HS-27A (cell line): Measurements from ENCODE around the gene RAPGEF1.
A peak's percentile ranks its signal among the peaks of the same experiment; 100 is the strongest.
"Not testable (repeated sequence)": the region's sequence is repeated elsewhere in the genome, so short reads cannot be mapped to it uniquely, and the experiment has no call there.

ENCODE experiments used
- DNase-seq: peaks from one replicate; pipeline ENCODE4 v3.0.0-alpha.2; 2012; ENCODE audit warnings: low read depth, missing footprints

The RAPGEF1 gene

DNA sequence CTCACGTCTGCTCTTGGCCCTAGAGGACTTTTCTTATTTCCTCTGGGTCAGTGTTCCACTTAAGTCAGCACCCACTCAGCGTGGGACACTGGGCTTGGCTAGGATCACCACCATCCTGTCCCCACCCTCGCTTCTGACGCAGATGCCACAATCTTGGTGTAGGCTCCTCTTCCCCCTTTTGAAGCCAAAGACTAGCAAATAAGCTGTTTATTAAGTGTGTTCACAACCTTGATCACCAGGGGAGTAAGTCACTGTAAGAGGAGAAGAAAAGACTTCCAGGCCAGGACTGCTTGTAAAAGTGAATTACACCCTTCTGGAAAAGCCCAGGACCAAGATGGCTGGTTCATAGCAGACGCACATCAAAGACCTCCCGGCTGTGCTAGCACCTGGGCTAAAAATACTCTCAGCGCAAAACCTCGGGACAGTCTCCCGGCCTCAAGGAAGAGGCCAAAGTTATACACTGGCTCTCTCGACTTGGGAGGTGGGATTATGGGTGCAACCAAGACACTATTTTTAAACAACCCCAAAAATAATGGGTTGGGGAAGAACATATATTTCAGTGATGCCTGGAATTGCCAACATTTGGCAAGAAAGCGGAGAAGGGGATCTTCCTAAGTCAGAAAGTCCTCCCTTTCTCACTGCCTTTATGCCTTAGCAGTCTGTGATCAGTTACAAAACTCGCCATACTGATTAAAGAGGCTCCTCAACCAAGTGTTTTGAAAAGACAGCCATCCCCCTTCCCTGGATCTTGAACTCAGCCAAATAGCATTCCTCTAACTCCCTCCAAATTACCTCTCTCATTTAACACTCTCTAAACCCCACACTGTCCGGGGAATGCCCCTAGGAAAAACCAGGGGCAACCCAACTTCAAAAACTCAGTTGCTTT is 69.4 kb downstream of the RAPGEF1 start:
- DNase-seq: no peak

DNA sequence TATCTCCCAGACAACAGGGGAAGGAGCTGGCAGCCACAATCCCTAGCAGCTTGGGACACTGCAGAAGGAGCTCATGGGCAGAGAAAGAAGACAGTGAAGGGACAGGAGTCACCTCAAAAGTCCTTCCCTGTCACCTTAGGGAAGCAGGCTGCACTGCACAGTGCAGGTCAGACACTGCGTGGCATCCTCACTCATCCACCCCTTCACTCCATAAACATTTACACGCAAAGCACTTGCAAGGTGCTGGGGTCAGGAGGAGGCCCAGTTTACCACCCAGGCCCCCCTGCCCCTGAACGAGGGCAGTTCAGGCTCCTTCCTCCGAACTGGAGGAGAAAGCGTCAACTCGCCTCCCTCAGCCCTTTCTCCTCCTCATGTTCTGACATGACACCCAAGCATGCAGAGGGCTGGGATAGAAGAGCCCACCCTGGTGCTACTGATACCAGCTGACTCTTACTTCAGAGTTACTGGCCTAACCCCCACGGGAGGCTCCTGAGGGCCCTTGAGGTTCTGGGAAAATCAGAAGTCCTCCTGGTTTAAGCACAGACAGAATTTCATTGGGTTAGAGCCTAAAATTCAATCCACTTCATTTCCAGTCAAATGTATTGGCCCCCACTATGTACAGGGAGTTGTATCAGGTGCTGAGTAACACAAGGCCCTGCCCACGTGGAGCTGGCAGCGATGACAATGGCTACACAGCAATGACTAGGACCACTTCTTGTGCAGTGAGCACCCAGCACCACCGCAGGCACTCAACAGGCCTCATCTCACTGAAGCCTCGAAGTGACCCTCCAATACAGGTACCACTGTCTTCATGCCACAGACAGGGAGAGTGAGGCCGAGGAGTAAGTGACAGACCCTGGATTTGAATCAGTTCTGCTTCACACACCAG is 70.4 kb downstream of the RAPGEF1 start:
- DNase-seq: no peak

- peak; percentile 19 for DNase-seq
These were observed 71.2 kb downstream of the RAPGEF1 start for GRCh38 chr9:131668439-131669268.

GRCh38 chr9:131668057-131668438 is 71.8 kb downstream of the RAPGEF1 start:
- DNase-seq: no peak

- DNase-seq: no peak
These were observed 72.3 kb downstream of the RAPGEF1 start for GRCh38 chr9:131667576-131667975.

- no peak for DNase-seq
These were observed 73.1 kb downstream of the RAPGEF1 start for GRCh38 chr9:131666774-131667173.

DNA sequence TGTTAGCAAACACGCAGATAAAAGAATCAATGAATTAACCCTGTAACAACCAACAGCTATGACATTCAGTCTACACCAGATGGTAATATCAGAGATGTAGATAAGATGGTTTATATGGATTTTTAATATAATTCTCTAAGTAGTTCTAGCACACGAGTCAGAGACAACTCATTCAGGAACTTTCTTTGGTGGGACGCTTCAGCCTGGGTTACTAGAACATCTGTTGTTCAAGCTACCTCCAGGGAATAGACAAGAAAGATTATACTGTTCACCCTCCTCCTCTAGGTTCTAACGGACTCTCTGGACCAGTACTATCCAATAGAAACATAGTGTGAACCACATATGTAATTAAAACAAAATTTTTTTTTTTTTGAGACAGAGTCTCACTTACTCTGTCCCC is 73.8 kb downstream of the RAPGEF1 start:
- DNase-seq: no peak

DNA sequence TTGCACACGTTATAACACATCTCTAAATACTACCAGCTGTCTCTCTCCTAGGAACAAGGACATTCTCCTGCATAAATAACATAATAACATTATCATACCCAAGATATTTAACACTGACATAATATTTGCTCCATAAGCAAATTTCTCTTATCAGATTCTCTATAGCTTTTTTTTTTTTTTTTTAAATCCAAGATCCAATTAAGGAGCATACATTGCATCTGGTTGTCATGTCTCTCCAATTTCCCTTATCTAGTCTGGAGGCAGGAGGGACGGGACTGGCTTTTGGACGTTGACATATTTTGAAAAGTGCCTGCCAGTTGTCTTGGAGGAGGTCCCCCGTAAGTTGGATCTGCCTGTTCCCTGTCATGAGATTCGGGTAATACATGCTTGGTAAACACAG is 76.6 kb downstream of the RAPGEF1 start:
- DNase-seq: no peak

DNA sequence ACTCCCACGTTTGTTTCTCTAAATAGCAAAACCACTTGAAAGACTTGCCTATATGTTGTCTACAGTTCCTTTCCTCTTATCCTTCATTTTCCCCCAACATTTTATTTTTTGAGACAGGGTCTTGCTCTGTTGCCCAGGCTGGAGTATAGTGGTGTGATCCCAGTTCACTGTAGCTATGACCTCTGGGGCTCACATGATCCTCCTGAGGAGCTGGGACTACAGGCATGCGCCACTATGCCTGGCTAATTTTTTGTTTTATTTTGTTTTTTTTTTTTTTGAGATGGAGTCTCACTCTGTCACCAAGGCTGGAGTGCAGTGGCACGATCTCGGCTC is 77.6 kb downstream of the RAPGEF1 start:
- not testable (repeated sequence) for DNase-seq

GRCh38 chr9:131661568-131662288 is 78.1 kb downstream of the RAPGEF1 start:
- DNase-seq: no peak

GRCh38 chr9:131660466-131661405 is 79.1 kb downstream of the RAPGEF1 start:
- no peak for DNase-seq

DNA sequence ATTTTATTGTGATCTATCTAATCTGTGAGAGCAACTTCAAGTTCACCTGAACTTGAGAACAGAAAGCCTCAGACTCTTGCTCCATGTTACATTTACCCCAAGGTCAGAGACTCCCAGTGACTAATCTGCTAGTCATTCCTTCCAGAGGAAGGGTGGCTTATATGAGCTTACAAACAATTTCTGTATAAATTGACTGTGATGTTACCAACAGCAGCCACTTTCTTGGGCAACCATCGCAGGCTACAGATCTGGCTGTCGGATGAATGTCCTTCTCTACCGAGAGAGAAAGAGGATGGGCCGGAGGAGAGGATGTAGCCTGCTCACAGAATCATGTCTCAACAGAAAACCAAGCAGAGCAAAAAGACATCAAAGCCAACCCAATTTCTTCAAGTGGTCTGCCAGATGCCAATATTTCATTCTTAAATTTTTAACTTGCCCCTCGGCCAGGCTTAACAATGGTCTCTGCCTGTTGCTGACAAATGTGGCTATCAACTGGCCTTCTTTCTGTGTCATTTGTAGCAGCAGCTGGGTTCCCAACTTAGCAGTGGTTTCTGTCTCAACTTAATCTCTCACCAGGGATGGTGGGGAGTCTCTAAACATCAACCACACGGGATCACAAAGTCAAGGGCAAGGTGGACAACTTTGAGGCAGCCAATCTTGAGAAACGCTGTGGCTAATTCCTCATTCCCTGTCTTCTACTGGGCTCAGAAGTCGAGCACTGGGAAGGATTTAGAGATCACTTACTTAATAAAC is 81.3 kb downstream of the RAPGEF1 start:
- peak; percentile 62 for DNase-seq

DNA sequence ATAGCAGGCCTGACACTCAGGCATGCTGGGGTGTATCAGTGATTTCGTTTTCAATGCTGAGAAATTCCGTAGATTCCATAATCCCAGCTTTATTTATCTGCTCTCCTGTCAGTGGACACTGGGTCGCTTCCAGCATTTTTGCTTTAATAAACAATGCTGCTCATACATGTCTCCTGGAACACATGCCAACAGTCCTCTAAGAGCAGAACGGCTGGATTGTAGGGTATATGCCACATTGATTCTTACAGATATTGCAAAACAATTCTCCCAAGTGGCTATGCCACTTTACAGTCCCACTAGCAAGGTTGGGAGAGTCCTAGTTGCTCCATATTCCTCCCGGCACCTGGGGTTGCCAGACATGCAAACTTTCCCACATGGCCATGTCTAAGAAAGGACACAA is 81.9 kb downstream of the RAPGEF1 start:
- no peak for DNase-seq

DNA sequence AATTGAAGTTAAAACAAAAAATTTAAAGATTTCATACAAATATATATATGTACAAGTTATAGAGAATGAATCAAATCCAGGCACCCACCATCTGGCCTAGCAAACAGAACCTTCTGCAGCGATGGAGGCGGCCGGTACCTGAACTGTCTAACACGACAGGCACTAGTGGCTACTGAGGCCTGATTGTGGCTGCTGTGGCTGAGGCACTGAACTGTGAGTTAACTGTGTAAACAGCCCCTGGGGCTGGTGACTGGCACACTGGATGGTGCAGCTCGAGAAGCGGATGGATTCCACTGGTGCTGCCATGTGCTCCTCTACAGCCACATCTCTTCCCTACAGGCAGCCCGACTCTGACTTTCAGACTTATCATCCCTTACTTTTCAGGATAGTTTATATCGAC is 82.4 kb downstream of the RAPGEF1 start:
- no peak for DNase-seq

DNA sequence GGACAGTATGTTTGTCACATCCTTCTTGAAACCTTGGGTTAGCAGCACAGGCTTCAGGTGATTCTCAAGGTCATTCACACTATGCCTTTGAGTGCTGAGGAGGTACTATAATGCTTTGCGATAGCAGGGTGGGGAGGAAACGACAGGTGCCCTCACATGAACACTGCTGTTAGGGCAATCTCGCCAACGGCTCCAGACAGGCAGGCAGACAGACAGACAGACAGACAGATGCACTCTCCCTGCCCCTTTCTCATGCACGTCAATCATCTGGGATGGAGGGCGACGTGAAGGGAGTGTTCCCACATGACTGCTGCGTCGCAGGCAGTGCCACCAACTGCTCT is 82.9 kb downstream of the RAPGEF1 start:
- no peak for DNase-seq

GRCh38 chr9:131656356-131657036 is 83.4 kb downstream of the RAPGEF1 start:
- DNase-seq: no peak

GRCh38 chr9:131654369-131654768 is 85.5 kb downstream of the RAPGEF1 start:
- not testable (repeated sequence) for DNase-seq

DNA sequence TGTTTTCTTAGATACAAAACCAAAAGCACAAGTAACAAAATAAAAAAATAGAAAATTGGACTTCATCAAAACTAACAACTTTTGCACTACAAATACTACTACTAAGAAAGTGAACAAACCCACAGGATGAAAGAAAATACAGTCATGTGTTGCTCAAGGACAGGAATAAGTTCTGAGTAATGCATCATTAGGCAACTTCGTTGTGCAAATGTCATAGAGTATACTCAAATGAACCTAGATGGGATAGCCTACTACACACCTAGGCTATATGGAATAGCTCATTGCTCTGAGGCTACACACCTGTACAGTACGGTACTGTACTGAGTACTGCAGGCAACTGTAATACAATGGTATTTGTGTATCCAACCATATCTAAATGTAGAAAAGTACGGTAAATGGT is 88.3 kb downstream of the RAPGEF1 start:
- no peak for DNase-seq

GRCh38 chr9:131651160-131651559 is 88.7 kb downstream of the RAPGEF1 start:
- DNase-seq: no peak
